ENCODE measurements around the gene RNF212B.

RNF212B gene

DNA sequence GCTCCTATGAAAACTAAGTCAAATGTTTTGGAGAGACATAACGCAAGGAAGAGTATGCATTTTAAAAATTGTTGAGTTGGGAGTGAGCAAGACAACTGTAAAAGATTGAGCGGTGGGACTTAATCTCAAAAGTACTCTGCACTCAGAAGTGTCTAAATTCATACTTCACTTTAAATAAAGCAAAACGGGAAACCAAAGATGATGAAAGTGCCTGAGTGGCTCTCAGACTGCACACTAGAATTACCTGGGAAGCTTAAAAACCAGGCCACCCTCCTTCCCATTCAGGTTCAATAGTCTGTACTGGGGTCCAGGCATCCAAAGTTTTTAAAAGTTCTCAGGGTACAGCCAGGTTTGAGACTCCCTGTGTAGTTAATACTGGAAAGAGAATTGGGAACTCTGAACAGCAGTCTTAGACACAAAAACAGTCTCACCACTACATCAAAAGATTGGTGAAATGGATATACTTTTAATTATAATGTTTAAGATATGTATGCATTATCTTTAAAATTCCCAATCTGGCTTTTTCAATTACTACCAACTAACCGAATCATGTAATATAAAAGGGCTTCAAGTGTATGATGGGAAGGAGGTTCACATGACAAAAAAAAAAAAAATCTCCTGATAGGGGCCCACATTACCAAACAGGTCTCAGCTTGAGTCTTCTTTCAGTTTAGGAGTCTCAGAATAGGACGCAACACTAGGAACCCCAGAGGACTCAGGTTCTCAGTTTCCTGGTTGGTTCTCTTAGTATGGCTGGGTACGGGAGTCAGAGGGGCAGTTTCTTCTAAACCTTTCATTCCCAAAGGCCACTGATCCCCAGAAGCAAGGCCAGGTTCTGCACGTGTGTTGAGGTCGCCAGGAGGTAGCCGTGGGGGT, 47.2 kb downstream of the RNF212B start:
- Histone ChIP-seq H3K9me3 (ENCODE audit: control insufficient read depth, insufficient read depth, low read length) (no peaks in the 10 kb centered on the region), H3K4me3 (ENCODE audit: low read length) (peak overlapping the region; percentile 91), H4K20me1 (ENCODE audit: control insufficient read depth, insufficient read depth, low read depth, low read length) (no peaks in the 10 kb centered on the region), H3K4me1 (ENCODE audit: control insufficient read depth, low read length) (peaks cover 18% of the 10 kb centered on the region), H3K27me3 (ENCODE audit: control insufficient read depth, low read length) (peaks cover 9% of the 10 kb centered on the region), H3K79me2 (ENCODE audit: control insufficient read depth, low read length) (peaks cover 27% of the 10 kb centered on the region), H3K27ac (ENCODE audit: low read depth, low read length) (peak overlapping the region; percentile 23), H3K4me2 (ENCODE audit: low read length) (peak overlapping the region; percentile 81), H3K36me3 (ENCODE audit: control insufficient read depth, low read length) (peaks cover 15% of the 10 kb centered on the region), H3F3A (ENCODE audit: control insufficient read depth, insufficient read depth) (no peaks in the 10 kb centered on the region), H3K9me2 (replicated peaks; ENCODE audit: control insufficient read depth, low read length) (no peaks in the 10 kb centered on the region)
- TF ChIP-seq, protein P1, sequence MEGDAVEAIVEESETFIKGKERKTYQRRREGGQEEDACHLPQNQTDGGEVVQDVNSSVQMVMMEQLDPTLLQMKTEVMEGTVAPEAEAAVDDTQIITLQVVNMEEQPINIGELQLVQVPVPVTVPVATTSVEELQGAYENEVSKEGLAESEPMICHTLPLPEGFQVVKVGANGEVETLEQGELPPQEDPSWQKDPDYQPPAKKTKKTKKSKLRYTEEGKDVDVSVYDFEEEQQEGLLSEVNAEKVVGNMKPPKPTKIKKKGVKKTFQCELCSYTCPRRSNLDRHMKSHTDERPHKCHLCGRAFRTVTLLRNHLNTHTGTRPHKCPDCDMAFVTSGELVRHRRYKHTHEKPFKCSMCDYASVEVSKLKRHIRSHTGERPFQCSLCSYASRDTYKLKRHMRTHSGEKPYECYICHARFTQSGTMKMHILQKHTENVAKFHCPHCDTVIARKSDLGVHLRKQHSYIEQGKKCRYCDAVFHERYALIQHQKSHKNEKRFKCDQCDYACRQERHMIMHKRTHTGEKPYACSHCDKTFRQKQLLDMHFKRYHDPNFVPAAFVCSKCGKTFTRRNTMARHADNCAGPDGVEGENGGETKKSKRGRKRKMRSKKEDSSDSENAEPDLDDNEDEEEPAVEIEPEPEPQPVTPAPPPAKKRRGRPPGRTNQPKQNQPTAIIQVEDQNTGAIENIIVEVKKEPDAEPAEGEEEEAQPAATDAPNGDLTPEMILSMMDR (IDR thresholded peaks at IDR 0.05; ENCODE audit: low read depth, low read length, poor library complexity, severe bottlenecking): no peak
- no peak for TF ChIP-seq EZH2phosphoT487 (IDR thresholded peaks at IDR 0.05; ENCODE audit: borderline replicate concordance, low read length)

DNA sequence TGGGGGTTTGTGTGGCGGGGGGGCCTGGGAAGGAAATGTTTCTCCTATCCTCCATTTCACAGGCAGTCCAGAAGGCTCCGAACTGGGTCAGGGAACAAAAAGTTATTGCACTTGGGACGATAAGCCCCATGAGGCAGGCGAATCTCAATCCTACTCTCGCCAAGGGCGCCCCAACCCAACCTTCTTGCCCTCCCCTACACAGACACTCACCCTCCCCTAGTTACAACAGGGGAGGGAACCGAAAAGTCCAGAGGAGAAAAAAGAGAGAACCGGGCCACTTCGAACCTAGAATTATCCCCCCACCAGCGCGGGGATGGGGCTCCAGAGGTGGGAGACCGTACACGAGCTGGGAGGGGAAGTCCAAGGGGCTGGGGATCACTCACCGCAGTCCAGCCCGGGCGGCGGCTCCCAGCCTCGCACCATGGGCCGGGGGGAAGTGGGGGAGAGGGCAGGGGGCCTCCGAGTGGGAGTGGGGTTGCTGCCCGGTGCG, 47.8 kb downstream of the RNF212B start:
- Histone ChIP-seq H3K4me3 (ENCODE audit: low read length) (peak overlapping the region; percentile 91), H3K9me3 (ENCODE audit: control insufficient read depth, insufficient read depth, low read length) (no peaks in the 10 kb centered on the region), H3K36me3 (ENCODE audit: control insufficient read depth, low read length) (peaks cover 15% of the 10 kb centered on the region), H3K79me2 (ENCODE audit: control insufficient read depth, low read length) (peaks cover 27% of the 10 kb centered on the region), H3K27me3 (ENCODE audit: control insufficient read depth, low read length) (peaks cover 9% of the 10 kb centered on the region), H4K20me1 (ENCODE audit: control insufficient read depth, insufficient read depth, low read depth, low read length) (no peaks in the 10 kb centered on the region), H3F3A (ENCODE audit: control insufficient read depth, insufficient read depth) (no peaks in the 10 kb centered on the region), H3K4me1 (ENCODE audit: control insufficient read depth, low read length) (peaks cover 15% of the 10 kb centered on the region), H3K4me2 (ENCODE audit: low read length) (peak overlapping the region; percentile 81), H3K27ac (ENCODE audit: low read depth, low read length) (peak overlapping the region; percentile 23), H3K9me2 (replicated peaks; ENCODE audit: control insufficient read depth, low read length) (no peaks in the 10 kb centered on the region)
- no peak for TF ChIP-seq EZH2phosphoT487 (IDR thresholded peaks at IDR 0.05; ENCODE audit: borderline replicate concordance, low read length)
- TF ChIP-seq, protein P1 (IDR thresholded peaks at IDR 0.05; ENCODE audit: low read depth, low read length, poor library complexity, severe bottlenecking): no peak

DNA sequence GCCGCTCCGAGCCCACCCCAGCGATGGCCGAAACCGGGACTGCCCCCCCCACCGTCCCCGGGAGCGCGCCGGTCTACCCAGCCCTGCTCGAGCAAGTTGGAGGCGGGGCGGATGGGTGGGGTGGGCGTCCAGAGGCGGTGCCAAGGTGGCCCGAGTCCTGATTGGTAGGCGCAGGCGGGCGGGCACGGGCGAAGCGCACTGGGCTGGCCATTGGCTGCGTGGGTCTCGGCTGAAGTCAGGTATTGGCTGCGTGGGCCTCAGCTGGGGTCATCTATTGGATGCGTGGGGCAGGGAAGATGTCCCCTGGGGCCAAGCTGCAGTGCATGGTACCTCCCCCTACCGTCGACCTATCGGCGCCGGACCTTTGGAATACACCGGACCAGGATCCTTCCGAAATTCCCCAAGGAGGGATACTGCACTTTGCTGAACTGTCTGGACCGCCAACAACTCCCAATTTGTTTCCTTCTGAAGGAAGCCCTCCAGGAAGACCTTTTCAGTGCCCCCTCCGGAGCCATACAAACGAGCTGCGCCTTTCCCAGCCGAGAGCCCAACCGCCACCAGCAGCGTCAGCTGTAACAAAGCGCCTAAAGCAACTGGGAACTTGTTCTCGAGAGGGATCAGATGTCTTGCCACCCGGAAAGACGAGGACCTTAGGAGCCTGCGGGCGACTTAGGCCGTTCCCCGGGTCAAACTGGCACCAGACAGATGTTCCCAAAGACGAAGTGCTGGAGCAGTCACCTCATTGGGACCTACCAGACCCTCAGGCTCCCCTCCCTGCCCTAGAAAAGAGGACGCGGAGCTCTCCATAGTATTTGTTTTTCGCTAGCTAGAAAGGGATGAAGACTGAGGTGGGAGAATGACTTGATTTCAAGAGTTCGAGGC, 48.5 kb downstream of the RNF212B start, which contains the start of gene HOMEZ:
Gene HOMEZ, minus strand, starts transcription at position 113 of the 882 bp plus-strand sequence. CDS start 180 bp downstream, outside the sequence.
- Histone ChIP-seq H4K20me1 (ENCODE audit: control insufficient read depth, insufficient read depth, low read depth, low read length) (no peaks in the 10 kb centered on the region), H3K27ac (ENCODE audit: low read depth, low read length) (peak within 1 kb of the TSS; percentile 23), H3K9me2 (replicated peaks; ENCODE audit: control insufficient read depth, low read length) (no peaks in the 10 kb centered on the region), H3K4me3 (ENCODE audit: low read length) (peak within 1 kb of the TSS; percentile 91), H3K9me3 (ENCODE audit: control insufficient read depth, insufficient read depth, low read length) (no peaks in the 10 kb centered on the region), H3K4me2 (ENCODE audit: low read length) (peak within 1 kb of the TSS; percentile 93), H3K36me3 (ENCODE audit: control insufficient read depth, low read length) (peaks cover 15% of the 10 kb centered on the region), H3K27me3 (ENCODE audit: control insufficient read depth, low read length) (peaks cover 9% of the 10 kb centered on the region), H3K79me2 (ENCODE audit: control insufficient read depth, low read length) (peaks cover 27% of the 10 kb centered on the region), H3K4me1 (ENCODE audit: control insufficient read depth, low read length) (peaks cover 15% of the 10 kb centered on the region), H3F3A (ENCODE audit: control insufficient read depth, insufficient read depth) (no peaks in the 10 kb centered on the region)
- TF ChIP-seq, protein P1 (IDR thresholded peaks at IDR 0.05; ENCODE audit: low read depth, low read length, poor library complexity, severe bottlenecking): no peak
- no peak for TF ChIP-seq EZH2phosphoT487 (IDR thresholded peaks at IDR 0.05; ENCODE audit: borderline replicate concordance, low read length)

Measured in DOHH2 (cell line).